Stomach (tissue), 9 donors: ENCODE results near the gene CTIF. TPM values are rescaled to one million over a fixed set of nuclear protein-coding genes. Genes with fewer than 3 reads are reported as not detected.

Experiments
- DNase-seq, 2 donors: peaks; one replicate each; pipeline versions ENCODE4 v3.0.0 to v3.0.0-alpha.2; 2013 to 2019
- H3K27ac ChIP-seq, 5 donors: fragments of 200-600 bp in 4 of 5; sonication (generic) in 4 of 5; one replicate each; pipeline ENCODE4 v1.5.1; 2013 to 2019; ENCODE audit warnings: mild to moderate bottlenecking in 1 of 5, moderate library complexity in 1 of 5
- H3K27me3 ChIP-seq, 3 donors: fragments of 200-600 bp; sonication (generic); one replicate each; pipeline ENCODE4 v1.5.1; 2017 to 2019; ENCODE audit warnings: mixed run types in 1 of 3
- H3K36me3 ChIP-seq, 4 donors: fragments of 200-600 bp; sonication (generic); 1 replicate in 3 of 4; 2 replicates in 1 of 4; pipeline ENCODE4 v1.5.1; 2016 to 2019
- H3K4me1 ChIP-seq, 4 donors: fragments of 200-600 bp; sonication (generic); one replicate each; pipeline ENCODE4 v1.5.1; 2016 to 2019
- H3K4me3 ChIP-seq, 4 donors: fragments of 200-600 bp; sonication (generic) in 3 of 4; one replicate each; pipeline ENCODE4 v1.5.1; 2016 to 2019; ENCODE audit warnings: mild to moderate bottlenecking in 1 of 4
- H3K9me3 ChIP-seq, 4 donors: fragments of 200-600 bp; sonication (generic); one replicate each; pipeline ENCODE4 v1.5.1; 2016 to 2019
- CTCF ChIP-seq, 7 experiments: fragments of 450-650 bp in 4 of 7; fragments of 200-600 bp in 3 of 7; sonication (generic) in 3 of 7; IDR thresholded peaks; one replicate each; pipeline ENCODE4 v1.5.1; 2016 to 2019; ENCODE audit warnings: antibody characterized with exemption in 7 of 7, control low read depth in 2 of 7, mild to moderate bottlenecking in 1 of 7
- EP300 ChIP-seq: sonication (generic); formaldehyde crosslinking; IDR thresholded peaks from one replicate; pipeline ENCODE4 v1.6.1; 2017; ENCODE audit warnings: antibody characterized with exemption
- POLR2A ChIP-seq, 4 donors: fragments of 450-650 bp; IDR thresholded peaks; one replicate each; pipeline ENCODE4 v1.6.1; 2016; ENCODE audit warnings: antibody characterized with exemption in 4 of 4, control low read depth in 2 of 4, mild to moderate bottlenecking in 1 of 4, moderate library complexity in 1 of 4
- POLR2AphosphoS5 ChIP-seq, 3 donors: sonication (generic); formaldehyde crosslinking; IDR thresholded peaks; one replicate each; pipeline ENCODE4 v1.6.1; 2016; ENCODE audit warnings: antibody characterized with exemption in 3 of 3
- WGBS, 5 donors: extraction: QIAGEN DNeasy Blood & Tissue Kit in 3 of 5; methylation state at CpG; one replicate each; pipeline versions ENCODE4 v1.1.5 to v1.1.7; 2013 to 2018; 5-methylcytosine and 5-hydroxymethylcytosine counted together
- intact Hi-C: fragments of 100-400 bp; cut with DNase I; formaldehyde crosslinking; loops from one replicate; pipeline ENCODE4 v1.15.1; 2023; ENCODE audit warnings: low total_unique reads
- polyA plus RNA-seq, 3 donors: library from polyadenylated mRNA; stranded (reverse); fragments of 200-250 nt; gene quantifications; one replicate each; pipeline ENCODE4 v1.2.3, GENCODE V29; 2013
- total RNA-seq, 5 donors: library from RNA; depleted of rRNA; stranded (reverse); fragments of >200 nt; gene quantifications; one replicate each; pipeline versions ENCODE4 v1.1.0 to v1.2.3, GENCODE V29; 2014 to 2016
- donor health status: healthy with polysubstance abuse.
- donor health status: Bipolar disorder and iron deficiency.
- donor health status: healthy.

CTIF gene
- total and polyA plus RNA-seq, 8 donors = 16.3 to 105 (median 30.3) TPM

DNA sequence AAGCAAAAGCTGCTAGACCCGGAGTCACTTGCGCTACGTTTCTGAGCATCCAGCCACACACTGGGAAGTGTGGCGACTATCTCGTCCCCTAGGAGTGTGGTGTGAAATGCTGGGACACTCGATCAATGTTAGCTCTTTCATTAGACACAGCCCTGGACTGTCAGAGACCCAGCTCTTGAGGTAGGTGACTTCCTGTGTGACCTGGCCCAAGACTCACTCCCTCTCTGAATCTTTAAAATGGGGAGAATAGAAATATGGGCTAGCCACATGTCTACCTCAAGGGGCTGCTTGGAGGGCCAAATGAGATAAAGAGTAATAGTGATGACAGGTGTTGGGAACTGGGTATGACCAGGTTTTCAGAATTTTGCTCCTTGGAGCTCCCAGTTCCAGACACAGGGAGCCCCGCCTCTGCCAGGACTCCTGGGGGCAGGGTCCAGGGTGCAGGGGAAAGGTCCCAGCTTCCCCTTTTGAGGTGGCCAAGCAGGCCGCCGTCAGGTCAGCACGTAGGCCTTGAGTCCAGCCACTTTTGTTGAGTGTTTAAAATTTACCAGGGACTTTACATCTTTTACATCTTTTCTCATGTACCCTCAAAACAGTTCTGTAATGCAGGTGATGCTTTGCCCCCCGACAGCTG lies 36.0 kb downstream of the CTIF start:
- WGBS, 5 donors = 76 to 84% (median 80%) methylated on average over 11 of the region's 11 CpGs
- Histone ChIP-seq H3K4me3 (no peak overlapping the region), H3K4me1 (peaks cover 5 to 27% (median 11%) of the 10 kb centered on the region in 4 donors), H3K27ac (no peak overlapping the region), H3K27me3 (no peaks in the 10 kb centered on the region), H3K36me3 (peaks cover 0 to 8% (median 2%) of the 10 kb centered on the region in 4 donors), H3K9me3 (no peaks in the 10 kb centered on the region)
- no peak for TF ChIP-seq POLR2A (IDR thresholded peaks at IDR 0.05)
- no peak for TF ChIP-seq POLR2AphosphoS5 (IDR thresholded peaks at IDR 0.05)
- TF ChIP-seq EP300 = no peak
- TF ChIP-seq CTCF (IDR thresholded peaks at IDR 0.05) = no peak
- intact Hi-C loops = no loop called here
- no peak for DNase-seq

DNA sequence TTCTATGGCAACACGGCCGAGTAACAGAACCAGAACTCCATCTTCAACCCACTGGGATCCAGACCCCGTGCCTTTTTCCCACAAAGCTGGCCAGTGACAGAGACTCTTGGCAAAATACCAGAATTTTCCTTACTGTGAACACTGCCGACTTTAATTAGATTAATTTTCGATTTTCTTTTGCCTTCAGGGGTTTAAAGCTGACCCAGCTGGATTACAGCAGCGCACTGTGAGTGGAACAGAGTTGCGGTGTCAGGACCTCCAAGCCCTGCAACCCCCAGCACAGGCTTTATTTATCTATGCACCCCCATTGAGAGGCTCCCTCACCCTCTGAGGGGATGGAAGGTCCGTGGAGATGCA lies 36.4 kb downstream of the CTIF start:
- Histone ChIP-seq H3K36me3 (peaks cover 0 to 8% (median 2%) of the 10 kb centered on the region in 4 donors), H3K9me3 (no peaks in the 10 kb centered on the region), H3K4me3 (no peak overlapping the region), H3K27ac (peak overlapping the region in 1 of 5 donors; percentile 10), H3K4me1 (peaks cover 5 to 26% (median 11%) of the 10 kb centered on the region in 4 donors), H3K27me3 (no peaks in the 10 kb centered on the region)
- 46 to 66% (median 61%) methylated on average over 7 to 8 of the region's 8 CpGs for WGBS, 5 donors
- DNase-seq = peak in 1 of 2 donors; percentile 21
- intact Hi-C loops = no loop called here
- no peak for TF ChIP-seq POLR2A (IDR thresholded peaks at IDR 0.05)
- no peak for TF ChIP-seq EP300
- TF ChIP-seq CTCF (IDR thresholded peaks at IDR 0.05) = no peak
- no peak for TF ChIP-seq POLR2AphosphoS5 (IDR thresholded peaks at IDR 0.05)

DNA sequence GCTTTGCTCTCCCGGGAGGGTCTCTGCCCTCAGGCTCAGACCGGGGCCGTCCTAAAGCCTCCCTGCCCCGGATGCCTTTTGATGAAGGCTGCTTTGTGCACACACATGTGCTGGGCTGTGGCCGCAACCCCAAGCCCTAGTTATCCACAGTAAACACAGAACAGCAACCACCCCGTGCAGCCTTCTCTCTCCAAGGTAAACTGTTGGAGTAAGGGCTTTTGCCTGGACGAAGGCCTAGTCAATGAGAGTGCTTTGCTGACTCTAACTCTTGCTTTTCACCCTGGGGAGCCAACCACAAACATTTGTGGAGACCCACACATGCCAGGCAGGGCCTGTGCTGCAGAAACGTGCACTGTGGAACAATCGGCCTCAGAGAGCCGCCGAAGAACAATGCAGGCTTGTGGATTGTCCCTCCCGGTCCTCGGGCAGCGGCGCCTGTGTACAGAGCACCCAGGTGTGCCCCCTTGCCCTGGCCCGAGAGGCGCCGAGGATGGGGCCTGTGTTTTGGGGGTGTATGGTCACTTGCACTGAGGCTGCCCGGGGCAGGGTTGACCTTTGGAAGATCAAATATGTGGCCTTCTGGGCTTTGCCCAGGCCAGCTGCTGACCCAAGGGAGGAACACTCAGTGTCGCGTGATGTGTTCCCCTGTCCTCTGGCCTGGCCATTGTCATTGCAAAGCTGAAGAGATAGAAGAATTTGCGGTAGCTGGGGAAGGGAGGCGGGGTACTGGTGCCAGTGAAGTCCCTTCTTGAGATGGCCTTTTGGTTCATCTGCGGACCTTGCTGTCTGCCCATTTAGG lies 37.0 kb downstream of the CTIF start:
- H3K4me3 ChIP-seq = no peak overlapping the region
- H3K27me3 ChIP-seq = no peaks in the 10 kb centered on the region
- no peaks in the 10 kb centered on the region for H3K9me3 ChIP-seq
- DNase-seq = peak in 1 of 2 donors; percentile 33
- peaks cover 0 to 8% (median 2%) of the 10 kb centered on the region in 4 donors for H3K36me3 ChIP-seq
- TF ChIP-seq EP300 = no peak
- peaks cover 5 to 29% (median 14%) of the 10 kb centered on the region in 4 donors for H3K4me1 ChIP-seq
- WGBS, 5 donors = 47 to 65% (median 52%) methylated on average over 21 to 24 of the region's 24 CpGs
- H3K27ac ChIP-seq = peak overlapping the region in 1 of 5 donors; percentile 10
- intact Hi-C loops = no loop called here

- TF ChIP-seq CTCF (IDR thresholded peaks at IDR 0.05) = no peak
- TF ChIP-seq POLR2A (IDR thresholded peaks at IDR 0.05) = no peak
- TF ChIP-seq POLR2AphosphoS5 (IDR thresholded peaks at IDR 0.05) = no peak
- no peak for TF ChIP-seq EP300
- WGBS, 5 donors = 70 to 85% (median 81%) methylated on average over 11 of the region's 11 CpGs
- intact Hi-C loops = no loop called here
- no peaks in the 10 kb centered on the region for H3K9me3 ChIP-seq
- no peaks in the 10 kb centered on the region for H3K27me3 ChIP-seq
- H3K36me3 ChIP-seq = peaks cover 0 to 8% (median 2%) of the 10 kb centered on the region in 4 donors
- DNase-seq = no peak
- H3K4me3 ChIP-seq = no peak overlapping the region
- peak overlapping the region in 1 of 5 donors; percentile 10 for H3K27ac ChIP-seq
- peaks cover 5 to 35% (median 16%) of the 10 kb centered on the region in 4 donors for H3K4me1 ChIP-seq
Observed at GRCh38 chr18:48576457-48576771, 37.6 kb downstream of the CTIF start.
